HepG2 (cell line): Measurements from ENCODE around the gene SNAP29. TPM values are rescaled to one million over a fixed set of nuclear protein-coding genes. Genes with fewer than 3 reads are reported as not detected.
A peak's percentile ranks its signal among the peaks of the same experiment; 100 is the strongest.

Source experiments
- DMAP1 ChIP-seq: IDR thresholded peaks from 2 replicates; pipeline ENCODE4 v1.6.1; 2016
- GABPB1 ChIP-seq: IDR thresholded peaks from 2 replicates; pipeline ENCODE4 v1.6.1; 2016; ENCODE audit warnings: mild to moderate bottlenecking, missing genetic modification reagents, moderate library complexity, missing compliant biosample characterization
- GATAD1 ChIP-seq: IDR thresholded peaks from 2 replicates; pipeline ENCODE4 v1.6.1; 2016; ENCODE audit warnings: missing genetic modification reagents, missing compliant biosample characterization
- KDM1A ChIP-seq: IDR thresholded peaks from 2 replicates; pipeline ENCODE4 v1.6.1; 2016; ENCODE audit warnings: missing compliant biosample characterization
- NR2F2 ChIP-seq: IDR thresholded peaks from 2 replicates; pipeline ENCODE4 v1.6.1; 2012; ENCODE audit warnings: low read depth, inconsistent platforms, borderline replicate concordance
- RELA ChIP-seq: sonication (generic); formaldehyde crosslinking; IDR thresholded peaks from 2 replicates; pipeline ENCODE4 v1.4.0; 2020; ENCODE audit warnings: missing genetic modification reagents
- TAF15 ChIP-seq: fragments of 200-400 bp; formaldehyde crosslinking; IDR thresholded peaks from one replicate; pipeline ENCODE4 v1.6.1; 2018; ENCODE audit warnings: mild to moderate bottlenecking, low read depth, low read length; ENCODE audit not compliant: poor library complexity, severe bottlenecking
- YEATS2 ChIP-seq: sonication (generic); formaldehyde crosslinking; IDR thresholded peaks from 2 replicates; pipeline ENCODE4 v1.4.0; 2020; ENCODE audit warnings: missing genetic modification reagents, borderline replicate concordance
- ZNF460 ChIP-seq: sonication (generic); formaldehyde crosslinking; IDR thresholded peaks from 2 replicates; pipeline ENCODE4 v1.5.1; 2020; ENCODE audit warnings: missing genetic modification reagents, mild to moderate bottlenecking, borderline replicate concordance
- ZSCAN20 ChIP-seq: sonication (generic); formaldehyde crosslinking; IDR thresholded peaks from 2 replicates; pipeline ENCODE4 v1.4.0; 2020; ENCODE audit warnings: missing genetic modification reagents, mild to moderate bottlenecking, borderline replicate concordance
- polyA plus RNA-seq, 8 experiments: library from polyadenylated mRNA; depleted of rRNA in 3 of 8; stranded (reverse) in 7 of 8; unstranded in 1 of 8; fragments of >200 nt; fragmentation: Illumina TruSeq in 4 of 8; extraction: Trizol in 4 of 8; gene quantifications; 2 replicates each; pipeline versions ENCODE4 v1.2.1 to v1.2.3, GENCODE V29; 2011 to 2016; ENCODE audit warnings: low read depth in 4 of 8, missing spikeins in 1 of 8, mixed read lengths in 1 of 8; ENCODE audit not compliant: insufficient read depth in 1 of 8
- total RNA-seq, 5 experiments: library from RNA; depleted of rRNA; stranded (reverse); fragments of >200 nt; fragmentation: Illumina TruSeq; extraction: Trizol; gene quantifications; 2 replicates each; pipeline ENCODE4 v1.2.3, GENCODE V29; 2016; ENCODE audit warnings: low read depth in 1 of 5
- TF ChIP-seq, protein P1 (sequence below): sonication (generic); formaldehyde crosslinking; IDR thresholded peaks from 2 replicates; pipeline ENCODE4 v1.4.0; 2020; ENCODE audit warnings: low read depth, mild to moderate bottlenecking, missing genetic modification reagents
- TF ChIP-seq, protein P2 (sequence below), 2 experiments: sonication (generic) in 1 of 2; formaldehyde crosslinking in 1 of 2; IDR thresholded peaks; 2 replicates each; pipeline versions ENCODE4 v1.6.1 to v1.9.0; 2014 to 2022; ENCODE audit warnings: antibody characterized with exemption in 1 of 2, borderline replicate concordance in 1 of 2, inconsistent platforms in 1 of 2, low read depth in 1 of 2, missing genetic modification reagents in 1 of 2
- TF ChIP-seq, protein P3 (sequence below): IDR thresholded peaks from 2 replicates; pipeline ENCODE4 v1.6.1; 2016
- TF ChIP-seq, protein P4 (sequence below): sonication (generic); formaldehyde crosslinking; IDR thresholded peaks from 2 replicates; pipeline ENCODE4 v1.4.0; 2020; ENCODE audit warnings: missing genetic modification reagents, borderline replicate concordance

Gene SNAP29
- total and polyA plus RNA-seq, 2 of the 13 experiments (the other 11 are each of a cell fraction or from before 2014, with no cell fraction given) = 12.3 to 30.7 TPM

DNA sequence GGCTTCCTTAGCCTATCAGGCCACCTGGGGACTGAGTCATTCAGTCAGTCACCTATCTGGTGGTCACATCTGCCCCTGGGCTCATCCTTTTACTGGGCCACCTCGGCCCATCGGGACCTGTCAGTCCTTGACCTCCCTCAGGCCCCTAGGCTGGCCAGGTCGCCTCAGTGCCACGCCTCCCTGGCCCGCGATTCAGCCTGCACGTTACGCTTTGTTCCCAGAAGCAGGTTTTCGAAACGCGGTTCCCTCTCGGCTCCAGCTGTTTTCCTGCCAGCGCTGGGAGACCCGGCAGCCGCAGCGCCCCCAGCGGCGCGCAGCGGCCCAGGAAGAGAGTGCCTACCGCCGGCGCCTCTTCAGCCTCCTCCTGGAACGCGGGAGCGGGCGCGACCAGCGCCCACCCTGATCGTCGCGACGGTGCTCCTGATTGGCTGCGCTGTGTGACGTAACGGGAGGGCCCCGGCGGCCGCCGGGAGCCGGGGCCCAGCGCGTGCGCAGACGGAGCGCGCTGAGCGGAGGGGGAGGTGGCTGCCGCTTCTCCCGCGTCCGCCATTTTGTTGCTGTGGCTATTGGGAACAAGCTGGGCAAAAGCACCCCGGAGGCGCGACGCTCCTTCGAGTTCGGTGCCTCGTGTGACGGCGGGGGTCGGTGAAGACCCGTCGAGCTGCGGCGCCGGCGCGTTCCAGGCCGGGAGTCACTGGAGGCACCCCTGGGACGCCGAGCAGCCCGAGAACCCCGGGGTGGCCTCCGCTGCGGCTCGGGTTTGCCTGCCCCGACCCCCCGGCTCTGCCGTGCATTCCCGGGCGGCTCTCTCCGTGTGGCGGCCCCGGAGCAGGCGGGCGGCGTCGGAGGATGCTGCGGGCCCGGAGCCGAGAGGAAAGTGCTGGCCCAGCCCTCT lies 58.4 kb downstream of the SNAP29 start, which contains the start of gene CRKL (continued):
- TF ChIP-seq NR2F2 (peak; percentile 84), KDM1A (CRISPR knock-in tag) (peak; percentile 58), RELA (CRISPR knock-in tag) (peak; percentile 74; the same call in 1 of the 2 replicates), TAF15 (peak; percentile 33), GATAD1 (CRISPR knock-in tag) (peak; percentile 82), DMAP1 (peak; percentile 66; the same call in 1 of the 2 replicates), ZNF460 (CRISPR knock-in tag) (peak; percentile 57; the same call in 1 of the 2 replicates), ZSCAN20 (no peak; the same call in 1 of the 2 replicates), GABPB1 (peak; percentile 82), YEATS2 (CRISPR knock-in tag) (peak; percentile 84; the same call in 1 of the 2 replicates)
- TF ChIP-seq, protein P1, sequence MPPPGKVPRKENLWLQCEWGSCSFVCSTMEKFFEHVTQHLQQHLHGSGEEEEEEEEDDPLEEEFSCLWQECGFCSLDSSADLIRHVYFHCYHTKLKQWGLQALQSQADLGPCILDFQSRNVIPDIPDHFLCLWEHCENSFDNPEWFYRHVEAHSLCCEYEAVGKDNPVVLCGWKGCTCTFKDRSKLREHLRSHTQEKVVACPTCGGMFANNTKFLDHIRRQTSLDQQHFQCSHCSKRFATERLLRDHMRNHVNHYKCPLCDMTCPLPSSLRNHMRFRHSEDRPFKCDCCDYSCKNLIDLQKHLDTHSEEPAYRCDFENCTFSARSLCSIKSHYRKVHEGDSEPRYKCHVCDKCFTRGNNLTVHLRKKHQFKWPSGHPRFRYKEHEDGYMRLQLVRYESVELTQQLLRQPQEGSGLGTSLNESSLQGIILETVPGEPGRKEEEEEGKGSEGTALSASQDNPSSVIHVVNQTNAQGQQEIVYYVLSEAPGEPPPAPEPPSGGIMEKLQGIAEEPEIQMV = peak; percentile 79; the same call in 1 of the 2 replicates
- TF ChIP-seq, protein P2, sequence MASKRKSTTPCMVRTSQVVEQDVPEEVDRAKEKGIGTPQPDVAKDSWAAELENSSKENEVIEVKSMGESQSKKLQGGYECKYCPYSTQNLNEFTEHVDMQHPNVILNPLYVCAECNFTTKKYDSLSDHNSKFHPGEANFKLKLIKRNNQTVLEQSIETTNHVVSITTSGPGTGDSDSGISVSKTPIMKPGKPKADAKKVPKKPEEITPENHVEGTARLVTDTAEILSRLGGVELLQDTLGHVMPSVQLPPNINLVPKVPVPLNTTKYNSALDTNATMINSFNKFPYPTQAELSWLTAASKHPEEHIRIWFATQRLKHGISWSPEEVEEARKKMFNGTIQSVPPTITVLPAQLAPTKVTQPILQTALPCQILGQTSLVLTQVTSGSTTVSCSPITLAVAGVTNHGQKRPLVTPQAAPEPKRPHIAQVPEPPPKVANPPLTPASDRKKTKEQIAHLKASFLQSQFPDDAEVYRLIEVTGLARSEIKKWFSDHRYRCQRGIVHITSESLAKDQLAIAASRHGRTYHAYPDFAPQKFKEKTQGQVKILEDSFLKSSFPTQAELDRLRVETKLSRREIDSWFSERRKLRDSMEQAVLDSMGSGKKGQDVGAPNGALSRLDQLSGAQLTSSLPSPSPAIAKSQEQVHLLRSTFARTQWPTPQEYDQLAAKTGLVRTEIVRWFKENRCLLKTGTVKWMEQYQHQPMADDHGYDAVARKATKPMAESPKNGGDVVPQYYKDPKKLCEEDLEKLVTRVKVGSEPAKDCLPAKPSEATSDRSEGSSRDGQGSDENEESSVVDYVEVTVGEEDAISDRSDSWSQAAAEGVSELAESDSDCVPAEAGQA (IDR thresholded peaks at IDR 0.05; ENCODE audit: low read depth) = peak; percentile 72; the same call in 1 of the 2 replicates
- TF ChIP-seq, protein P2 (CRISPR knock-in tag; IDR thresholded peaks at IDR 0.05; ENCODE audit: borderline replicate concordance) = no peak
- TF ChIP-seq, protein P3, sequence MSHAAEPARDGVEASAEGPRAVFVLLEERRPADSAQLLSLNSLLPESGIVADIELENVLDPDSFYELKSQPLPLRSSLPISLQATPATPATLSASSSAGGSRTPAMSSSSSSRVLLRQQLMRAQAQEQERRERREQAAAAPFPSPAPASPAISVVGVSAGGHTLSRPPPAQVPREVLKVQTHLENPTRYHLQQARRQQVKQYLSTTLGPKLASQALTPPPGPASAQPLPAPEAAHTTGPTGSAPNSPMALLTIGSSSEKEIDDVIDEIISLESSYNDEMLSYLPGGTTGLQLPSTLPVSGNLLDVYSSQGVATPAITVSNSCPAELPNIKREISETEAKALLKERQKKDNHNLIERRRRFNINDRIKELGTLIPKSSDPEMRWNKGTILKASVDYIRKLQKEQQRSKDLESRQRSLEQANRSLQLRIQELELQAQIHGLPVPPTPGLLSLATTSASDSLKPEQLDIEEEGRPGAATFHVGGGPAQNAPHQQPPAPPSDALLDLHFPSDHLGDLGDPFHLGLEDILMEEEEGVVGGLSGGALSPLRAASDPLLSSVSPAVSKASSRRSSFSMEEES (CRISPR knock-in tag) = no peak
- TF ChIP-seq, protein P4, sequence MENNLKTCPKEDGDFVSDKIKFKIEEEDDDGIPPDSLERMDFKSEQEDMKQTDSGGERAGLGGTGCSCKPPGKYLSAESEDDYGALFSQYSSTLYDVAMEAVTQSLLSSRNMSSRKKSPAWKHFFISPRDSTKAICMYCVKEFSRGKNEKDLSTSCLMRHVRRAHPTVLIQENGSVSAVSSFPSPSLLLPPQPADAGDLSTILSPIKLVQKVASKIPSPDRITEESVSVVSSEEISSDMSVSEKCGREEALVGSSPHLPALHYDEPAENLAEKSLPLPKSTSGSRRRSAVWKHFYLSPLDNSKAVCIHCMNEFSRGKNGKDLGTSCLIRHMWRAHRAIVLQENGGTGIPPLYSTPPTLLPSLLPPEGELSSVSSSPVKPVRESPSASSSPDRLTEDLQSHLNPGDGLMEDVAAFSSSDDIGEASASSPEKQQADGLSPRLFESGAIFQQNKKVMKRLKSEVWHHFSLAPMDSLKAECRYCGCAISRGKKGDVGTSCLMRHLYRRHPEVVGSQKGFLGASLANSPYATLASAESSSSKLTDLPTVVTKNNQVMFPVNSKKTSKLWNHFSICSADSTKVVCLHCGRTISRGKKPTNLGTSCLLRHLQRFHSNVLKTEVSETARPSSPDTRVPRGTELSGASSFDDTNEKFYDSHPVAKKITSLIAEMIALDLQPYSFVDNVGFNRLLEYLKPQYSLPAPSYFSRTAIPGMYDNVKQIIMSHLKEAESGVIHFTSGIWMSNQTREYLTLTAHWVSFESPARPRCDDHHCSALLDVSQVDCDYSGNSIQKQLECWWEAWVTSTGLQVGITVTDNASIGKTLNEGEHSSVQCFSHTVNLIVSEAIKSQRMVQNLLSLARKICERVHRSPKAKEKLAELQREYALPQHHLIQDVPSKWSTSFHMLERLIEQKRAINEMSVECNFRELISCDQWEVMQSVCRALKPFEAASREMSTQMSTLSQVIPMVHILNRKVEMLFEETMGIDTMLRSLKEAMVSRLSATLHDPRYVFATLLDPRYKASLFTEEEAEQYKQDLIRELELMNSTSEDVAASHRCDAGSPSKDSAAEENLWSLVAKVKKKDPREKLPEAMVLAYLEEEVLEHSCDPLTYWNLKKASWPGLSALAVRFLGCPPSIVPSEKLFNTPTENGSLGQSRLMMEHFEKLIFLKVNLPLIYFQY (CRISPR knock-in tag) = peak; percentile 99
